DND-41 (cell line): ENCODE measurements around the gene KIF1C.

ENCODE experiments used
- CTCF ChIP-seq: IDR thresholded peaks from 2 replicates; pipeline ENCODE4 v1.5.1; 2012; ENCODE audit warnings: borderline replicate concordance, low read length, moderate library complexity, mild to moderate bottlenecking; ENCODE audit not compliant: poor library complexity, severe bottlenecking; ENCODE audit errors: extremely low read depth
- EZH2 ChIP-seq: IDR thresholded peaks from 3 replicates; pipeline ENCODE4 v1.6.1; 2012; ENCODE audit warnings: borderline replicate concordance, low read depth, mild to moderate bottlenecking, moderate library complexity, low read length, inconsistent platforms; ENCODE audit not compliant: severe bottlenecking

- TF ChIP-seq EZH2 (no peak), CTCF (no peak)
Measured at GRCh38 chr17:4997302-4998026, at the start of gene KIF1C, which contains the start of gene INCA1.
